Activated naive CD8-positive, alpha-beta T cell treated with anti-CD3 and anti-CD28 coated beads, Interleukin-2, amount 10 ng/mL, durations not matched to agents 7 days and 5 days (primary cell): ENCODE results near the gene DDR2. TPM values are rescaled to one million over a fixed set of nuclear protein-coding genes. Genes with fewer than 3 reads are reported as not detected.

Source experiments
- ATAC-seq: fragments of 150-1000 bp; cut with Tn5 transposase; one replicate; pipeline ENCODE4 v1.10.0; 2021; ENCODE audit warnings: low read depth, moderate library complexity
- POLR2A ChIA-PET: fragments of 350-600 bp; sonication (Branson Sonifier 250); formaldehyde crosslinking; loops from one replicate; lab custom pipeline; 2021; ENCODE audit warnings: antibody characterized with exemption; lab: Charles Lee
- DNase-seq: peaks from one replicate; pipeline ENCODE4 v3.0.0; 2021
- H3K27ac Mint-ChIP-seq: one replicate; pipeline ENCODE4 v1.8.0; 2022; ENCODE audit warnings: mild to moderate bottlenecking, mixed read lengths
- H3K27me3 Mint-ChIP-seq: one replicate; pipeline ENCODE4 v1.8.0; 2022; ENCODE audit warnings: mild to moderate bottlenecking, moderate library complexity, mixed read lengths
- H3K36me3 Mint-ChIP-seq: one replicate; pipeline ENCODE4 v1.8.0; 2021; ENCODE audit warnings: mild to moderate bottlenecking, mixed read lengths
- H3K4me1 Mint-ChIP-seq: one replicate; pipeline ENCODE4 v1.8.0; 2021; ENCODE audit warnings: mixed read lengths
- H3K4me3 Mint-ChIP-seq: one replicate; pipeline ENCODE4 v1.8.0; 2022; ENCODE audit warnings: mild to moderate bottlenecking, moderate library complexity, mixed read lengths
- H3K9me3 Mint-ChIP-seq: one replicate; pipeline ENCODE4 v1.8.0; 2021; ENCODE audit warnings: mixed read lengths
- total RNA-seq, 2 experiments: library from RNA; stranded (reverse); gene quantifications; one replicate each; pipeline ENCODE4 v1.2.3, GENCODE V29; 2021

Gene DDR2
- total RNA-seq, 2 experiments from 2014 or later, result 0.14 to 0.34 TPM

DNA sequence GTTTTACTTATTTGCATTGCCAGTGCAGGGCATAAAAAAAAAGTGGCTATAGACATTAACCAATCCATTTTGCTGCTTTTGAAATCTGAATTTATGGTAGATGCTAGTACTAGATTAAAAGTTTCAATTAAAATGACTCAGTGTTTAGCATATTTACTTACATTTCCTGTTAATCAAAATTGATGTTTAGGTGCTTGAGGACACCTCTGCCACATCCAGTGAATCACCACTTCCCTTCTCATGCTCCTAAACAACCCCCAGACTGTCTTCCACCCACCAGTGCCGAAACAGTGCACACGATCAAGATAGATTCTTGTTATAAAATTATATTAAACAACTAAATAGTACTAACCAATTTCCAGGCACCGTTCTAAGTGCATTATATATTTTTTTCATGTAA, 191.0 kb downstream of the DDR2 start:
- ATAC-seq, result peak; percentile 50
- no peak overlapping the region for H3K27ac Mint-ChIP-seq
- H3K9me3 Mint-ChIP-seq, result no peaks in the 10 kb centered on the region
- no peak for DNase-seq
- POLR2A ChIA-PET, result interaction anchor here (0.6 kb wide), 1 partner anchor 75 kb away, joined by 3 read pairs; no protein-coding TSS in a partner anchor
- peaks cover 16% of the 10 kb centered on the region for H3K4me1 Mint-ChIP-seq
- H3K4me3 Mint-ChIP-seq, result peak overlapping the region; percentile 73
- no peaks in the 10 kb centered on the region for H3K36me3 Mint-ChIP-seq
- peaks cover 42% of the 10 kb centered on the region for H3K27me3 Mint-ChIP-seq

- no peak overlapping the region for H3K4me3 Mint-ChIP-seq
- no peak for DNase-seq
Measured at GRCh38 chr1:162823771-162824525, 191.7 kb downstream of the DDR2 start.

GRCh38 chr1:162829268-162829667, 197.0 kb downstream of the DDR2 start:
- POLR2A ChIA-PET, result no interaction called here
- Mint-ChIP-seq H3K27ac (no peak overlapping the region), H3K4me3 (no peak overlapping the region), H3K36me3 (peaks cover 3% of the 10 kb centered on the region), H3K27me3 (peaks cover 22% of the 10 kb centered on the region), H3K4me1 (peaks cover 13% of the 10 kb centered on the region), H3K9me3 (peaks cover 8% of the 10 kb centered on the region)
- ATAC-seq, result no peak
- DNase-seq, result no peak

More at GRCh38 chr1:162823771-162824525, 191.7 kb downstream of the DDR2 start:
- ATAC-seq, result no peak
- Mint-ChIP-seq H3K9me3 (no peaks in the 10 kb centered on the region), H3K27me3 (peaks cover 47% of the 10 kb centered on the region), H3K27ac (no peak overlapping the region), H3K4me1 (peaks cover 16% of the 10 kb centered on the region), H3K36me3 (no peaks in the 10 kb centered on the region)
- POLR2A ChIA-PET, result interaction anchor here (0.6 kb wide), 1 partner anchor 74 kb away, joined by 3 read pairs; no protein-coding TSS in a partner anchor

DNA sequence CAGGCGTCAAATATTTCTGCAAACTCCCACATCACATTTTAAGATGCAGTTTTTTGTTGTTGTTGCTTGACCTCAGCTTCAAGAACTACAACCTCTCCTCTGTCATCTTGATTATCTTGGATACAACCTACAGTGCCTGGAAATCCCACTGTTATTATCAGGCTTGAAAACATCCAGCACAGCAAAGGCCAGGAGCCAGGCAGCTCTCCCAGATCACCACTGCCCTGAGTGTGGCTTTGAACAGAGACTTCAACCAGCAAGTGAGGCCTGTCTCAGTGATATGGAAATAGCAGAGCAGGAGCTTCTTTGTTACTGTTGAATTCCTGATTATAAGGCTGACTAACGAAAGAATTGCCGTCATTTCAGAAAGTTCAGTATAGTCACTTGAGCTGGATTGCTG, 200.2 kb downstream of the DDR2 start:
- no peak overlapping the region for H3K4me3 Mint-ChIP-seq
- peaks cover 14% of the 10 kb centered on the region for H3K9me3 Mint-ChIP-seq

GRCh38 chr1:162835157-162835899, 203.1 kb downstream of the DDR2 start:
- Mint-ChIP-seq H3K27me3 (peaks cover 13% of the 10 kb centered on the region), H3K27ac (peak overlapping the region; percentile 71), H3K4me1 (peaks cover 26% of the 10 kb centered on the region), H3K9me3 (peaks cover 21% of the 10 kb centered on the region), H3K4me3 (peak overlapping the region; percentile 25), H3K36me3 (peaks cover 15% of the 10 kb centered on the region)
- ATAC-seq (peak; percentile 89), DNase-seq (no peak)
- POLR2A ChIA-PET, result no interaction called here

More for the DNA sequence above, 200.2 kb downstream of the DDR2 start:
- Mint-ChIP-seq H3K4me1 (peaks cover 28% of the 10 kb centered on the region), H3K36me3 (peaks cover 11% of the 10 kb centered on the region), H3K27me3 (peaks cover 12% of the 10 kb centered on the region), H3K27ac (no peak overlapping the region)
- POLR2A ChIA-PET, result no interaction called here
- ATAC-seq, result no peak
- no peak for DNase-seq

Other genes with a start within 250 kb of the DDR2 start
- gene SH2D1B, start 220.3 kb upstream of the DDR2 start, total RNA-seq, result not detected
- gene UHMK1, start 134.6 kb upstream of the DDR2 start, total RNA-seq, result 10 to 100 TPM; 60.2 to 62.6 TPM
- 10 to 100 TPM; 15.4 to 15.9 TPM for gene UAP1, start 70.7 kb upstream of the DDR2 start, total RNA-seq
- gene HSD17B7, start 158.2 kb downstream of the DDR2 start, total RNA-seq, result 10 to 100 TPM; 30.2 to 31.2 TPM
- gene CCDC190, start 228.7 kb downstream of the DDR2 start, total RNA-seq, result not detected